HG03060 (cell line): ENCODE measurements around the gene TADA2B.
"Not testable (repeated sequence)": the region's sequence is repeated elsewhere in the genome, so short reads cannot be mapped to it uniquely, and the experiment has no call there.

ENCODE experiments used
- ATAC-seq: cut with Tn5 transposase; IDR thresholded peaks from one replicate; pipeline ENCODE4 v1.9.1; 2021; ENCODE audit warnings: low read depth, moderate number of reproducible peaks; ENCODE audit not compliant: unreplicated experiment

TADA2B gene

GRCh38 chr4:7075962-7076695, 33.0 kb downstream of the TADA2B start:
- ATAC-seq: no peak

DNA sequence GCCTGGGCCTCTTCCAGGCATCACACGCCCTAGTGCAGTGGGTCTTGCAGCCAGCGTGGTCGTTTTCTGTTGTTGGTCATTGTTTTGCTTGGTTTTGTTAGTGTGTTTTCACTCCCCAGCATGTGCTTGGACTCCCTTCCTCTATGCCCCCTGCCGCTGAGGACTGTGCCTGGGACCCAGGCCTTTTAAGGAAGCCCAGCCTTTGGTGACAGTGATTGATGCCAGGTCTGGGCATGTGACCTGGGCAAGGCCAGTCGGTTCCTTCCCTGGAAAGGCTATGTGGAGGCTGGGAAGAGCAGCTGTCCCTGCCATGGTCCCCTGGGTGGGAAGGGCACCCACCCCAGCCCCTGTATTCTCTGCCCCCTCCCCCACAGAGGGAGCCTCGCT, 33.5 kb downstream of the TADA2B start:
- ATAC-seq: no peak

- ATAC-seq: no peak
Measured at GRCh38 chr4:7077371-7077770, 34.2 kb downstream of the TADA2B start.

- ATAC-seq: no peak
Measured at GRCh38 chr4:7078025-7078424, 34.9 kb downstream of the TADA2B start.

GRCh38 chr4:7079483-7079882, 36.3 kb downstream of the TADA2B start:
- ATAC-seq: not testable (repeated sequence)

DNA sequence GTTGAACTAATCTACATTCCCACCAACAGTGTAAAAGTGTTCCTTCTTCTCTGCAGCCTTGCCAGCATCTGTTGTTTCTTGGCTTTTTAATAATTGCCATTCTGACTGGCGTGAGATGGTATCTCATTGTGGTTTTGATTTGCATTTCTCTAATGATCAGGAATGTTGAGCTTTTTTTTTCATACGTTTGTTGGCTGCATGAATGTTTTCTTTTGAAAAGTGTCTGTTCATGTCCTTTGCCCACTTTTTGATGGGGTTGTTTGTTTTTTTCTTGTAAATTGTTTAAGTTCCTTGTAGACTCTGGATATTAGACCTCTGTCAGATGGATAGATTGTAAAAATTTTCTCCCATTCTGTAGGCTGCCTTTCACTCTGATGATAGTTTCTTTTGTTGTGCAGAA, 36.7 kb downstream of the TADA2B start:
- ATAC-seq: not testable (repeated sequence)

GRCh38 chr4:7083597-7084563, 40.7 kb downstream of the TADA2B start:
- ATAC-seq: no peak

DNA sequence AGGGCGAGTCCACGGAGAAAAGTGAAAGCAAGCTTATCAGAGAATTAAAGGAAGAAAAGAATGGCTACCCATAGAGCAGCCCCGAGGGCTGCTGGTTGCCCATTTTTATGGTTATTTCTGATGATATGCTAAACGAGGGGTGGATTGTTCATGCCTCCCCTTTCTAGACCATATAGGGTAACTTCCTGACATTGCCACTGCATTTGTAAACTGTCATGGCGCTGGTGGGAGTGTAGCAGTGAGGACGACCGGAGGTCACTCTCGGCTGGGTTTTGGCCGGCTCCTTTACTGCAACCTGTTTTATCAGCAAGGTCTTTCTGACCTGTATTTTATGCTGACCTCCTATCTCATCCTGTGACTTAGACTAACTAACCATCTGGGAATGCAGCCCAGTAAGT, 41.4 kb downstream of the TADA2B start:
- ATAC-seq: not testable (repeated sequence)

- ATAC-seq: no peak
Measured at GRCh38 chr4:7086384-7086783, 43.2 kb downstream of the TADA2B start.

DNA sequence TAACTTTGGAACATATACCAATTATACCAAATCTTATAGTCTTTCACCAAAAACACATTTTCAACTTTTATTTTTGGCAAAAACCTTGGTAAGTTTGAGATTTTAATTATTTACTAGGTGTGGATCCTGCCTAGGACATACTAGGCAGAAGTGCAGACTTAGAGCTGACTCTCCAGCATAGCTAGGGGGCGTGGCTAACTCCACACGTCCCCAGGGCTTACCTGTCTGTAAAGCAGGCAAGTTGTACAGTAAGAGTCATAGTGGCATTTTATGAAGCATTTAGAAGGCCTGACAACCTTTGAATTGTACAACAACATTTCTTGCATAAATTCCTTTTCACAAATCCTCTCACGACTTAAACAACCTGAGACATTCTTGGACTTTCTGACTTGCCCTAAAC, 43.9 kb downstream of the TADA2B start:
- ATAC-seq: no peak

DNA sequence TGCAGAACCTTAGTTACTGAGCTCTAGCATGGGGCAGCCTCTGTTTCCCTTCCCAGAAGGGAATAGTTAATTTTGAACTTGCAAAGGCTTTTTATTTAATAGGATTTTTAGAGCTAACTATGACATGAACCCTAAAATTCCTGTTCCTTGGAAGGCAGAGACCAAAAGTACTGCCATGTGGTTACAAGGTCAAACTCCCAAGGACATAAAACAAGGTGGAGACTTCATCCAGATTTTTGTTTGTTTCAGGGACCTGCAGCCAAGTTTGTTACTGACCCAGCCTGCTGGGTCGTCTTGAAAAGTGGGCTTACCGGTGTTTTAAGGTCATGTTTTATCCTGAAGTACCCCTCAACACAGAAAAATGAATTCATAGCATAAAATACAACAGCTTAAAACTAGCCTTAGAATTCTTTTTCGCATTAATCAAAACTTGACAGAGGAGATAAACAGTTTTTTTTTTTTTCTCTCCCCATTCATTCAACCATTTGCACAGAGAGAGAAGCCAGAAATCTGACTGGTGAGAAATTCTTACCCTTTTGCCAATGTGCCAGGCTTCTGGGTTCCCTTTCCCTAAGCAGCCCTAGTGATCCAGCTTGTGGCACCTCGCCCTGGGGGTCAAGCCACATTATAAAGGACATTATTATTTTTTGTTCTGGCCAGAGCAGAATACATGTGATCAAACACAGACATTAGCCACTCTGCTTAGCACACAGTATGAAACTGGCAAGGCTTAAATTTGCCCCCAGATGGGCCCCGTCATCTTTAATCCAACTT, 46.2 kb downstream of the TADA2B start:
- ATAC-seq: no peak

GRCh38 chr4:7092026-7092425, 48.9 kb downstream of the TADA2B start:
- no peak for ATAC-seq

DNA sequence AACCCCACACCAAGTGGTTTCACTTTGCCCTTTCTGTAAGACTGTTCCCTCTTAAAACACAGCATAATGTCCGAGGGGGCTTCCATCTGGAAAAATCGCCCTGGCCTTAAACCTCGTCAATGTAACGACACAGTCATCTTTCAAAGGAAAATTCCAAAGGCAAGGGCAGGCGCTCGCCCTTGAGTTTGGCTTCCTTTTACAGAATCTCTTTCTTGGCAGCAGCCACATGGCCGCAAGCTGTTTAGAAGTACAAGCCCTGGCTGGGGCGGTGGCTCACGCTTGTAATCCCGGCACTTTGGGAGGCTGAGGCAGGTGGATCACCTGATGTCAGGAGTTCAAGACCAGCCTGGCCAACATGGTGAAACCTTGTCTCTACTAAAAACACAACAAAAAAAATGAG, 51.7 kb downstream of the TADA2B start:
- no peak for ATAC-seq

DNA sequence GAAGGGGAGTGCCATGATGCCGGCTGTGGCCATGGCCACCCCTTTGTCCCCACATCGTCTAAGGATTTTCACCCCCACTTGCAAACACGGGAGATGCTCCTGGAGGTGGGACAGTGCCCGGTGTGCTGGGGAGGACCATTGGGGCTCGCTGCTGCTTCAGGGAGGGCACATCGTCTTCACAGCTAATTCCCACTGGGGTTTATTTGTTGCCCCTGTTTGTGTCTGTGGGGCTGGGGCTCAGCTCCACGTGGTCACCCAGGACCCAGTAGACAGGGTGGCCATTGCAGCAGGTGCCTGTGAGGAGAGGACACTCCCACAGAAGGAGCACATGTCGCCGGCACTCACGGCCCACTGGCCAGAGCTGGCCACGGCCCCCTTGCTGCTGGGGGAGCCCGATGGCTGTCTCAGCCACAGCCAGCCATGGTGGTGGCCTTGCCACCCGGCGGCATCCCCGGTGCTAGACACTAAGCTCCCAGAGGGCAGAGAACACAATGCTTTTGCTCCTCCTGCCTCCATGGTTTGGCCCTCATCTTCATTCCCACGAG, 52.5 kb downstream of the TADA2B start:
- no peak for ATAC-seq

GRCh38 chr4:7096236-7096635, 53.1 kb downstream of the TADA2B start:
- ATAC-seq: no peak

- ATAC-seq: peak; percentile 53
Measured at GRCh38 chr4:7101692-7102515, 58.7 kb downstream of the TADA2B start.

GRCh38 chr4:7102516-7102909, 59.3 kb downstream of the TADA2B start:
- ATAC-seq: not testable (repeated sequence)

DNA sequence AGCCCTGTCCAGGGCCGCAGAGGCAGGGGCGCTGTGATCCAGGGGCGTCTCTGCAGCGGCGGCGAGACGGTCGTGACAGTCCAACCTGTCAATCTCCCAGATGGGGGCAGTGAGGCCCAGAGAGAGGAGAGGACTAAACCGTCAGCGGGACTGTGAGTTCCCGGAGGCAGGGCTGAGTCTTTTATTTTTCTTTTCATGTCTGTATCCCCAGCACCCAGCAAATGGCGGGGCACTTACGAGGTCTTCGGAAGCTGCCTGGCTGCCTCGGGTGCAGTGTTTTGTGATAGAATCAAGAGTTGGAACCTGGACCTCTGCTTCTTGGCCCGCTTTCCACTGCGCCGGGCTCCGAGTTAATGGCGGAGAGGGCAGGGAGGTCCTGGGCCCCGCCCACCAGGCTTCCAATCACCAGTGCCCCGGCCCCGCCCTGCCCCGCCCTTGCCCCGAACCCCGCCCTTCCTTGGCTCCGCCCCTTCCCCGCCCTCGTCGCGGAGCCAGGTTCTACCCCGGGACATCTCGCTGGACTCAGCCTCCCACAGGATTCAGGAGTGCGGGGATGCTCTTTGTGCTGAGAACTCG, 59.9 kb downstream of the TADA2B start:
- ATAC-seq: peak; percentile 56

DNA sequence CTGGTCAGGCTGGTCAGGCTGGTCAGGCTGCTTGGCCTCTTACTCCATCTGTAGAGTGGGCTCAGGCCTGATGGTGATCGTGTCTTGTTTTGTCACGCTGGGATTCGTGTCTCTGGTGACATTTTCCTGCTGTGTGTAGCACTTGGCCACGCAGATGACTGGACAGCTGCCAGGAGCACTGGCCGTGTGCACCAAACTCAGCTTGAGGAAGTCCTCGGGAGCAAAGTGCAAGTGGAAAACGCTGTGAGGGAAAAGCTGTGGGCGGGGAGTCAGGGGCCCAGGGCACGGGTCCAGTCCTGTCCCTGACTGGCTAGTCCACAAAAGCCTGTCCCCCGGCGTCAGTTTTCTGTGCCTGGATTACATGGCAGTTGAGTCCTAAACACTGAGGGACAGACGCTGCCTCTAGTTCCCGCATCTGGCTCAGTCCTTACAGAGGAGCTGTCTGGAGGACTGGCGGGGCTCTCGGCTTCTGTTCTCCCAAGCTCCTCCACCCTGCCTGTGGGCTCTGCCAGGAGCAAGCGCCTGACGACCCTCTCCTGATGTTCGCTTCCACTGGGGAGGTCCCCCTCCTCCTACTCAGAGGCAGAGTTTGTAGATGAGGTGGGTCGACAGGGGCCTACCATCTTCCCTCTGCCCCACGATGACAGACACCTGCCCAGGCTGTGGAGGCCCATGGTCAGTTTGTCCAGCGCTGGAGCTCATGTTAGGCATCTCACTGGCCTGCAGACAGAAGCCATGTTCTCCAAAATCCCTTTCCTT, 60.6 kb downstream of the TADA2B start:
- no peak for ATAC-seq
